ENCODE results near the gene LRBA. TPM values are rescaled to one million over a fixed set of nuclear protein-coding genes. Genes with fewer than 3 reads are reported as not detected.
A peak's percentile ranks its signal among the peaks of the same experiment; 100 is the strongest.

The LRBA gene
- total and polyA plus RNA-seq, 8 donors: 43.3 to 62.5 (median 52.3) TPM

DNA sequence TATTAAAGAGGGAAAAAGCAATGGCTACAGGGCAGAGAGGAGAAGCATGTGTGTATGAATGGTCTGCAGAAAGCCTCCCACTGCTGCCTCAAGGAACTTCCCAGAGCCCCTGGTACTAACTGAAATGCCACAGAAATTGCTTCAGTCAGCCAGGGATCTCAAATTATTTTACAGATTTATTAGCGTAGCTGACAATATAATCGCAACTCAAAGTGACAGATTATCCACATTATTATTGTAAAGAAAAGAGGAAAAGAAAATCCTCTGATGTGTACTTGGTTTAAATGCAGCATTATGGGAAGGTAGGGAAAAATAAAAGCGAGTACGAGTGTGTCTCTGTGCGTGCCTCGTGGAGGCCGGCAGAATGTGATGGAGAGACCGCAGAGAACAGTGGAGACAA lies 734.1 kb downstream of the LRBA start:
- peak overlapping the region in 1 of 2 donors; percentile 48 for H3K27ac ChIP-seq
- peaks cover 0 to 24% of the 10 kb centered on the region in 2 donors for H3K36me3 ChIP-seq
- ATAC-seq (no peak), DNase-seq (no peak)
- intact Hi-C loops (cut with DNase I): no loop called here
- no peak overlapping the region for H3K4me3 ChIP-seq
- H3K4me1 ChIP-seq: peaks cover 0 to 3% of the 10 kb centered on the region in 2 donors
- peaks cover 0 to 5% of the 10 kb centered on the region in 2 donors for H3K9me3 ChIP-seq
- H3K27me3 ChIP-seq: no peaks in the 10 kb centered on the region
- TF ChIP-seq, protein P1, sequence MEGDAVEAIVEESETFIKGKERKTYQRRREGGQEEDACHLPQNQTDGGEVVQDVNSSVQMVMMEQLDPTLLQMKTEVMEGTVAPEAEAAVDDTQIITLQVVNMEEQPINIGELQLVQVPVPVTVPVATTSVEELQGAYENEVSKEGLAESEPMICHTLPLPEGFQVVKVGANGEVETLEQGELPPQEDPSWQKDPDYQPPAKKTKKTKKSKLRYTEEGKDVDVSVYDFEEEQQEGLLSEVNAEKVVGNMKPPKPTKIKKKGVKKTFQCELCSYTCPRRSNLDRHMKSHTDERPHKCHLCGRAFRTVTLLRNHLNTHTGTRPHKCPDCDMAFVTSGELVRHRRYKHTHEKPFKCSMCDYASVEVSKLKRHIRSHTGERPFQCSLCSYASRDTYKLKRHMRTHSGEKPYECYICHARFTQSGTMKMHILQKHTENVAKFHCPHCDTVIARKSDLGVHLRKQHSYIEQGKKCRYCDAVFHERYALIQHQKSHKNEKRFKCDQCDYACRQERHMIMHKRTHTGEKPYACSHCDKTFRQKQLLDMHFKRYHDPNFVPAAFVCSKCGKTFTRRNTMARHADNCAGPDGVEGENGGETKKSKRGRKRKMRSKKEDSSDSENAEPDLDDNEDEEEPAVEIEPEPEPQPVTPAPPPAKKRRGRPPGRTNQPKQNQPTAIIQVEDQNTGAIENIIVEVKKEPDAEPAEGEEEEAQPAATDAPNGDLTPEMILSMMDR (IDR thresholded peaks at IDR 0.05): no peak

DNA sequence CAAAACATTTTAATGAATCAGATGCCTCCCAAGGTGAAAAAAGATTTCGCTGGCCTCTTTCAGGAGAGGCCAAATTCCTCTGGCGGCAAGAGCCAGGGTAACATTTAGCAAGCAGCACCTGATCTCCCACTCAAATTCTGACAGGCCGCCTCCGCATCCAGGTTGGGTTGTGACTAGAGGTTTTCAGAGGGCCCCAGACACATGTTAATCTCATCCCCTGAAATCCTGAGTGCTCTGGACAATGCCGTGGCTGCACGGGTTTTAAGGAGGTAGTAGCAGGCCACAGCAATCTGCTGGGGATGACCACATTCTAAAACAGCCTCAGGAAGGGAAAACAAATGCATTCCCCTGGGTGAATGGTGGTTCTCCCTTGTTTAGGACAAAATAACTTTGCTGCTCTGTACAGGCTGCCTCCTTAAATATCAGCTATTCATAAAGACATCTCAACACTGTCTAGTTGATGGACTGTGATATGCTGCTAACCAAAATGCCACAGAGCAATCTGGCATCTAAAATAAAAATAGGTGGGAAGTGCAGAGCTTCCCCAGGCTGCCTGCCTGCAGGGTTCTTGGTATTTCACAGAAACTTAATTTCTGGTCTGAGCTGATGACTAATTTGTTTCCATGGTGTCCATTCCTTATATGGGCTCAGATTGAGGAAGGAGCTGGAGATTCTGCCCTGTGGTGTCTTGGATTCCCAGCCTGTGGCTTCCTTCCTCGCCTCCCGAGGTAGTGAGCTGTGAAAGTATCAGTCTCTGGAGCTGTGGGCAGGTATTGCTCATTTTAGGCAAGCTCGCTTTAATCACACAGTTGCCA lies 734.8 kb downstream of the LRBA start:
- Histone ChIP-seq H3K27ac (peak overlapping the region in 1 of 2 donors; percentile 56), H3K36me3 (peaks cover 0 to 24% of the 10 kb centered on the region in 2 donors), H3K9me3 (peaks cover 0 to 6% of the 10 kb centered on the region in 2 donors), H3K27me3 (no peaks in the 10 kb centered on the region), H3K4me3 (no peak overlapping the region), H3K4me1 (peaks cover 0 to 3% of the 10 kb centered on the region in 2 donors)
- TF ChIP-seq, protein P1 (IDR thresholded peaks at IDR 0.05): no peak
- ATAC-seq: peak; percentile 81
- no peak for DNase-seq
- intact Hi-C loops (cut with DNase I): no loop called here

DNA sequence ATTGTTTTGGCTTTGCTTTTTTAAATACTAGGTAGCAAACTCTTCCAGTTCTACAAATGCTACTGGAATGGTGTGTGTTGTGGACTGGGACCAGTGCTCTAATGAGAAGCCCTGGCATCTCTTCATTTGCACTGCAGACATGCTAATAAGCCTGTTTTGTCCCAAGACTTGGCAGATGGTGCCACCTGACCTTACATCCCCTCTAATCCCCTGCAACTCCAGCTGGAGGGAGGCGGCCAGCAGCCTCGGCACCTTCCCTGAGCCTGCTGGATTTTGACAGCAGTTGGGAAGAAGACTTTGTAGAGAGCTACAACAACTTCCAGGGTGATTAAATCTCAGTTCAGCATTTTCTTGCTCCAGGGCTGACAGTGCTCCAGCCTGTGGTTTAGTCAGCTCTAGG lies 736.9 kb downstream of the LRBA start:
- H3K9me3 ChIP-seq: peaks cover 0 to 6% of the 10 kb centered on the region in 2 donors
- intact Hi-C loops (cut with DNase I): no loop called here
- H3K4me1 ChIP-seq: peaks cover 0 to 3% of the 10 kb centered on the region in 2 donors
- ATAC-seq (no peak), DNase-seq (no peak)
- H3K4me3 ChIP-seq: no peak overlapping the region
- peaks cover 0 to 24% of the 10 kb centered on the region in 2 donors for H3K36me3 ChIP-seq
- H3K27ac ChIP-seq: no peak overlapping the region
- TF ChIP-seq, protein P1 (IDR thresholded peaks at IDR 0.05): no peak
- no peaks in the 10 kb centered on the region for H3K27me3 ChIP-seq

DNA sequence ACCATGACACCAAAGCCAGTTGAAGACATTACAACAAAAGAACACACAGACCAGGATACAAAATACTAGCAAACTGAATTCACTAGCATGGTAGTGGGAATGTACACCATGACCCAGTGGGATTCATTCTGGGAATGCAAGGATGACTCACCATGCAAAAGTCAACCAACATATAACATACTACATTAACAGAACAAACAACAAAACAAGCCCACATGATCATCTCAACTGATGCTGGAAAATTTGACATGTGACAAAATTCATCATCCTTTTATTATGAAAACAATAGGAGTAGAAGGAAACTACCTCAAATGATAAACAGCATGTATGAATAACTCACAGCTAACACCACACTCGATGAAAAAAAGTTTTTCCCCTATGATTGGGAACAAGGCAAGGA lies 746.6 kb downstream of the LRBA start:
- Histone ChIP-seq H3K4me1 (no peaks in the 10 kb centered on the region), H3K4me3 (no peak overlapping the region), H3K36me3 (peaks cover 0 to 28% of the 10 kb centered on the region in 2 donors), H3K27ac (no peak overlapping the region), H3K27me3 (no peaks in the 10 kb centered on the region), H3K9me3 (peaks cover 0 to 5% of the 10 kb centered on the region in 2 donors)
- TF ChIP-seq, protein P1 (IDR thresholded peaks at IDR 0.05): no peak
- ATAC-seq (no peak), DNase-seq (no peak)
- intact Hi-C loops (cut with DNase I): no loop called here

DNA sequence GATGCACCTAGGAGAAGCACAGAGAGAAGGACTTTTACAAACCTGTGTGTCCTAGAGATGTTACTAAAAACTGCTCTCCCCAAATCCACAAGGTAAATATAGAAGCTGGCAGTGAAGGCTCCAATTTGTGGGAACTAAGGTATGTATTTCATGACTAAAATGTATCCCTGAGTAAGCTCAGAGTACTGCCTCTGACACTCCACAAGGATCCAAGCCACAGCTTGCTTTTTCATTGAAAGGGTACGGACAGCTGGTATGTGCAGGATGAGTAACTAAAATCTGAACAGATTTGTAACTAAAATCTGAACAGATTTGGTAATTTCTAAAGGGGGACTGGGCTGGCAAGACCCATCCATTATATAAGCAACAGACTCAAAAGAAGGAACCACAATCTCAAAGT lies 749.3 kb downstream of the LRBA start:
- ATAC-seq (no peak), DNase-seq (no peak)
- Histone ChIP-seq H3K4me3 (no peak overlapping the region), H3K27me3 (no peaks in the 10 kb centered on the region), H3K9me3 (no peaks in the 10 kb centered on the region), H3K27ac (no peak overlapping the region), H3K4me1 (no peaks in the 10 kb centered on the region), H3K36me3 (peaks cover 0 to 13% of the 10 kb centered on the region in 2 donors)
- intact Hi-C loops (cut with DNase I): no loop called here
- TF ChIP-seq, protein P1 (IDR thresholded peaks at IDR 0.05): no peak
